KMS-11 (cell line): ENCODE results near the gene HOXC4.

Experiments
- H2AFZ ChIP-seq: fragments of 200-600 bp; sonication (generic); 2 replicates; pipeline ENCODE4 v1.6.1; 2016; ENCODE audit warnings: antibody characterized with exemption, mixed run types, low read depth
- H3K27ac ChIP-seq: fragments of 200-600 bp; sonication (generic); 2 replicates; pipeline ENCODE4 v1.6.1; 2016; ENCODE audit warnings: mild to moderate bottlenecking, mixed run types
- H3K27me3 ChIP-seq: fragments of 200-600 bp; sonication (generic); 2 replicates; pipeline ENCODE4 v1.6.1; 2017; ENCODE audit warnings: mild to moderate bottlenecking, low read depth, mixed run types, moderate library complexity; ENCODE audit not compliant: insufficient read depth
- H3K36me3 ChIP-seq: fragments of 200-600 bp; sonication (generic); 2 replicates; pipeline ENCODE4 v1.6.1; 2017; ENCODE audit warnings: mild to moderate bottlenecking, mixed run types; ENCODE audit not compliant: insufficient read depth
- H3K4me1 ChIP-seq: fragments of 200-600 bp; sonication (generic); 2 replicates; pipeline ENCODE4 v1.6.1; 2016; ENCODE audit warnings: mild to moderate bottlenecking, low read depth, mixed run types; ENCODE audit not compliant: poor library complexity, severe bottlenecking
- H3K4me2 ChIP-seq: fragments of 200-600 bp; sonication (generic); 2 replicates; pipeline ENCODE4 v1.7.0; 2016; ENCODE audit warnings: mild to moderate bottlenecking, mixed run types
- H3K4me3 ChIP-seq: fragments of 200-600 bp; sonication (generic); IDR thresholded peaks from 2 replicates; pipeline ENCODE4 v1.6.1; 2017; ENCODE audit warnings: low read depth, low read length, mixed read lengths; ENCODE audit not compliant: insufficient read depth
- H3K79me2 ChIP-seq: fragments of 200-600 bp; sonication (generic); 2 replicates; pipeline ENCODE4 v1.6.1; 2016; ENCODE audit warnings: low read depth, mixed run types; ENCODE audit not compliant: insufficient read depth
- H3K9ac ChIP-seq: fragments of 200-600 bp; sonication (generic); 2 replicates; pipeline ENCODE4 v1.6.1; 2016; ENCODE audit warnings: mild to moderate bottlenecking, mixed run types
- H4K20me1 ChIP-seq: fragments of 200-600 bp; sonication (generic); 2 replicates; pipeline ENCODE4 v1.6.1; 2016; ENCODE audit warnings: mild to moderate bottlenecking, mixed run types; ENCODE audit not compliant: insufficient read depth
- CTCF ChIP-seq: fragments of 200-600 bp; sonication (generic); conservative IDR thresholded peaks from 2 replicates; pipeline ENCODE4 v1.6.1; 2017; ENCODE audit warnings: low read depth, mild to moderate bottlenecking, antibody characterized with exemption, low read length, moderate library complexity, mixed read lengths

The HOXC4 gene

GRCh38 chr12:54058128-54058768, 4.6 kb downstream of the HOXC4 start:
- Histone ChIP-seq H3K79me2 (no peaks in the 10 kb centered on the region), H3K27me3 (peaks cover 80% of the 10 kb centered on the region), H3K4me2 (no peak overlapping the region), H3K36me3 (no peaks in the 10 kb centered on the region), H3K27ac (no peak overlapping the region), H2AFZ (no peak overlapping the region), H3K4me3 (no peak overlapping the region), H3K9ac (no peak overlapping the region), H3K4me1 (no peaks in the 10 kb centered on the region), H4K20me1 (no peaks in the 10 kb centered on the region)
- TF ChIP-seq CTCF = no peak

DNA sequence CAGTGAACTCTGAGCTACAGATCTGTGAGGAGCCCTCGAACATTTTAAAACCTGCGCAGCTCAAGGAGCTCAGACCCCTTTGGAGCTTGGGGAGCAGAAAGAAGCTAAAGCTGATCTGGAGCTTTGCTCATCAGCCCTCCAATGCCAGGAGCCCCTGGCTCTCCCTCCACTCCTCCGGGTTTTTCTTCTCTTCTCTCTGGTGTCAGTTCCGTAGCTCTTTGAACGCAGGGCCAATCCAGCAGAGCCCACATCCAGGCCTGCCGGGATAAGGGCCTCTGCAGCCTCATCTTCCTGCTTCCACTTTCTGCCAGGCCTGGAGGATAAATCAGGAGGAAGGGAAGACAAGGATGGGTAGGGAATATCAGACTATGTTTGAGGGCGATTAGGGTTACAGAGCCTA, 6.0 kb downstream of the HOXC4 start:
- H3K27me3 ChIP-seq = peaks cover 79% of the 10 kb centered on the region
- H3K9ac ChIP-seq = no peak overlapping the region
- no peak overlapping the region for H3K4me3 ChIP-seq
- H3K4me2 ChIP-seq = no peak overlapping the region
- H3K27ac ChIP-seq = no peak overlapping the region
- no peaks in the 10 kb centered on the region for H3K4me1 ChIP-seq
- no peaks in the 10 kb centered on the region for H4K20me1 ChIP-seq
- no peaks in the 10 kb centered on the region for H3K36me3 ChIP-seq
- H2AFZ ChIP-seq = no peak overlapping the region
- TF ChIP-seq CTCF = no peak
- H3K79me2 ChIP-seq = no peaks in the 10 kb centered on the region

GRCh38 chr12:54060174-54060974, 6.7 kb downstream of the HOXC4 start:
- Histone ChIP-seq H3K27me3 (peaks cover 78% of the 10 kb centered on the region), H3K4me3 (no peak overlapping the region), H4K20me1 (no peaks in the 10 kb centered on the region), H3K4me1 (no peaks in the 10 kb centered on the region), H3K36me3 (no peaks in the 10 kb centered on the region), H3K4me2 (no peak overlapping the region), H2AFZ (no peak overlapping the region), H3K79me2 (no peaks in the 10 kb centered on the region), H3K9ac (no peak overlapping the region), H3K27ac (no peak overlapping the region)
- TF ChIP-seq CTCF = no peak

DNA sequence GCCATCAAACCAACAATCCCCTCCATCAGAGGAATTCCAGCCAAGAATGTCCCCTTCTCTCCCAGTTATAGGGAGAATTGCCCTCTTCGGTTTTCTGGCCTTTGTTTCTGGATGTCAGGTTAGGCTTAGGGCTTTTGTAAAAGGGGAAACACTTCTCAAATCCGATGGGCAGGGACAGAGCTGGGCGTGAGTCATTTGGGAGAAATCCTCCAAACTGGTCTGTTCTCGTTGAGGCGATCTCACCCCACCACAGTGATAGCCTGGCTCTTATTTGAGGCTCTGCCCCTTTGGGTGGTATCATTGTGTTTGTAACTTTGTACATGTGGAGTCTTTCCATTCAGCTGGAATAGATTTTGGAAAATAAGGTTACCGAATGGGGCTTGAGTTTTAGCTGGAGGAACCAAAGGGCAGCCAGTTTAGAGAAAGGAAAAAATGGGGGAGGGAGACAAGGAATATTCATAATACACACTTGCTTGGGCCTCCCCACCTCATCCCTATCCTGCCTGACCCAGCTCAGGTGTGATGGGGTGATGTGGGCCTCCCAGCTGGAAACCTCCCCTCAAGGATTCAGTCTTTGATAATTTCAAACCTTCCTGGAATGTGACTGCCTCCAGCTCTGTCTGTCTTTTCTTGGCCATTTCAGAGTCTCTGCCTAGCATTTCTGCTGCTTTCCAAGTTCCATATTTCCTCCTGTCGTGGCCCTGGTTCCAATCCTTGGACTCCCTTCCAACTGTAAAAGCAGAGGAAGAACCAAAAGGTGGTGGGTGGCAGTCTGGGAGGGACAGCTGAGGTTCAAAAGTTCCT, 7.5 kb downstream of the HOXC4 start:
- Histone ChIP-seq H3K4me2 (no peak overlapping the region), H3K36me3 (no peaks in the 10 kb centered on the region), H3K27ac (no peak overlapping the region), H3K9ac (no peak overlapping the region), H3K79me2 (no peaks in the 10 kb centered on the region), H3K4me1 (no peaks in the 10 kb centered on the region), H4K20me1 (no peaks in the 10 kb centered on the region), H3K4me3 (no peak overlapping the region), H3K27me3 (peaks cover 74% of the 10 kb centered on the region), H2AFZ (no peak overlapping the region)
- TF ChIP-seq CTCF = no peak
